Right lobe of liver (tissue), 6 donors: Measurements from ENCODE around the gene BAIAP2. TPM values are rescaled to one million over a fixed set of nuclear protein-coding genes. Genes with fewer than 3 reads are reported as not detected.

Experiments
- ATAC-seq, 4 donors: fragments of 200-7000 bp; cut with Tn5 transposase; one replicate each; pipeline ENCODE4 v1.9.1; 2020; ENCODE audit warnings: mild to moderate bottlenecking in 4 of 4, moderate library complexity in 4 of 4
- DNase-seq, 3 donors: peaks; one replicate each; pipeline ENCODE4 v3.0.0-alpha.2; 2020
- H3K27ac ChIP-seq, 3 donors: fragments of 200-600 bp; one replicate each; pipeline ENCODE4 v1.8.0; 2022
- H3K27me3 ChIP-seq, 2 donors: fragments of 200-600 bp; one replicate each; pipeline ENCODE4 v1.8.0; 2022
- H3K36me3 ChIP-seq, 4 donors: fragments of 200-600 bp; sonication (generic) in 1 of 4; one replicate each; pipeline versions ENCODE4 v1.5.1 to v1.8.0; 2017 to 2022; ENCODE audit warnings: control low read depth in 1 of 4
- H3K4me1 ChIP-seq, 4 donors: fragments of 200-600 bp; sonication (generic) in 1 of 4; one replicate each; pipeline versions ENCODE4 v1.5.1 to v1.8.0; 2017 to 2022; ENCODE audit warnings: control low read depth in 1 of 4
- H3K4me3 ChIP-seq, 3 donors: fragments of 200-600 bp; one replicate each; pipeline ENCODE4 v1.8.0; 2022
- H3K9me3 ChIP-seq, 4 donors: fragments of 200-600 bp; sonication (generic) in 1 of 4; one replicate each; pipeline versions ENCODE4 v1.5.1 to v1.8.0; 2017 to 2022; ENCODE audit warnings: control low read depth in 1 of 4
- POLR2A ChIP-seq: fragments of 450-650 bp; IDR thresholded peaks from one replicate; pipeline ENCODE4 v1.6.1; 2017; ENCODE audit warnings: antibody characterized with exemption, mild to moderate bottlenecking
- WGBS: methylation state at CpG from one replicate; pipeline ENCODE4 v1.1.6; 2018; ENCODE audit warnings: low coverage, low lambda C conversion rate; ENCODE audit not compliant: insufficient coverage; ENCODE audit errors: missing lambda C conversion rate; 5-methylcytosine and 5-hydroxymethylcytosine counted together
- intact Hi-C, 2 donors: fragments of 100-400 bp; cut with DNase I; formaldehyde crosslinking; loops; one replicate each; pipeline versions ENCODE4 v1.11.2 to v1.14.1; 2022
- total RNA-seq, 6 experiments: library from RNA; depleted of rRNA in 2 of 6; stranded (reverse); fragments of >200 nt in 2 of 6; fragmentation: NEBNext Ultra II Directional in 3 of 6; extraction: Animal tissue kit (Norgen Biotek cat#: 25700) in 3 of 6; gene quantifications; one replicate each; pipeline versions ENCODE4 v1.1.0 to v1.2.4, GENCODE V29; 2016 to 2023
- TF ChIP-seq, protein P1 (sequence below), 4 donors: fragments of 200-600 bp in 3 of 4; fragments of 450-650 bp in 1 of 4; IDR thresholded peaks; one replicate each; pipeline versions ENCODE4 v1.5.1 to v1.8.0; 2016 to 2022; ENCODE audit warnings: antibody characterized with exemption in 4 of 4, mild to moderate bottlenecking in 2 of 4
- donor health status: DM: no; HTN: yes; CAD: no.
- donor health status: DM: no; HTN: no; CAD: no.
- donor health status: DM: no; HTN: no; CAD: no.
- donor health status: DM: no; HTN: yes; CAD: no.
- donor health status: DM: no; HTN: yes; CAD: no.

Gene BAIAP2
- total RNA-seq, 6 experiments from 2014 or later, result 46.6 to 139 (median 63.3) TPM

DNA sequence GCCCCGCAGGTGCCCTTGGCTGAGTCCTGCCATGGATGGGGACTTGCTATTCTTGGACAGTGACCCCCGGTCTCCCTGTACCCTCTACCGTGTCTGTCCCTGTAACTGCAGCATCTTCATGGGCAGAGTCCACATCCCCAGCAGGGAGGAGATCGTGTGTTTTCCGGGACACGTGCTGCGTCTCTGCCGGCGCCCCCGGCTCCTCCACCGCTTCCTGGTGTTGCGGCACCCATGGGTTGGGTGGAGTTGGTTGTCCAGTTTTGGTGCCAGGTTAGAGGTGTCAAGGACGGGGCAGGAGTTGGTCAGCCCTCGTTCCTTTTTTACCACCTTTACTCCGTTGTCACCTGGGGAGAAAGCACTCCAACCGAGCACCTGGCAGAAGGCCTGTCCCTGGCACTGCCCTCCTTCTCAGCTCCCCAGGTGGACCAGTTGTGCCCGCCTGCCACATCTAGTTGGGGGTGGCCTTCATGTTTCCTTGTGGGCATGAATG lies 20.0 kb downstream of the BAIAP2 start:
- H3K4me3 ChIP-seq, result no peak overlapping the region
- H3K27ac ChIP-seq, result no peak overlapping the region
- ATAC-seq (no peak), DNase-seq (no peak)
- peaks cover 0 to 12% (median 6%) of the 10 kb centered on the region in 4 donors for H3K4me1 ChIP-seq
- peaks cover 0 to 23% (median 10%) of the 10 kb centered on the region in 4 donors for H3K36me3 ChIP-seq
- H3K27me3 ChIP-seq, result no peaks in the 10 kb centered on the region
- H3K9me3 ChIP-seq, result no peaks in the 10 kb centered on the region
- WGBS, result 33% methylated on average over 1 of the region's 17 CpGs
- no peak for TF ChIP-seq POLR2A
- TF ChIP-seq, protein P1, sequence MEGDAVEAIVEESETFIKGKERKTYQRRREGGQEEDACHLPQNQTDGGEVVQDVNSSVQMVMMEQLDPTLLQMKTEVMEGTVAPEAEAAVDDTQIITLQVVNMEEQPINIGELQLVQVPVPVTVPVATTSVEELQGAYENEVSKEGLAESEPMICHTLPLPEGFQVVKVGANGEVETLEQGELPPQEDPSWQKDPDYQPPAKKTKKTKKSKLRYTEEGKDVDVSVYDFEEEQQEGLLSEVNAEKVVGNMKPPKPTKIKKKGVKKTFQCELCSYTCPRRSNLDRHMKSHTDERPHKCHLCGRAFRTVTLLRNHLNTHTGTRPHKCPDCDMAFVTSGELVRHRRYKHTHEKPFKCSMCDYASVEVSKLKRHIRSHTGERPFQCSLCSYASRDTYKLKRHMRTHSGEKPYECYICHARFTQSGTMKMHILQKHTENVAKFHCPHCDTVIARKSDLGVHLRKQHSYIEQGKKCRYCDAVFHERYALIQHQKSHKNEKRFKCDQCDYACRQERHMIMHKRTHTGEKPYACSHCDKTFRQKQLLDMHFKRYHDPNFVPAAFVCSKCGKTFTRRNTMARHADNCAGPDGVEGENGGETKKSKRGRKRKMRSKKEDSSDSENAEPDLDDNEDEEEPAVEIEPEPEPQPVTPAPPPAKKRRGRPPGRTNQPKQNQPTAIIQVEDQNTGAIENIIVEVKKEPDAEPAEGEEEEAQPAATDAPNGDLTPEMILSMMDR (IDR thresholded peaks at IDR 0.05), result no peak
- intact Hi-C loops, result no loop called here

DNA sequence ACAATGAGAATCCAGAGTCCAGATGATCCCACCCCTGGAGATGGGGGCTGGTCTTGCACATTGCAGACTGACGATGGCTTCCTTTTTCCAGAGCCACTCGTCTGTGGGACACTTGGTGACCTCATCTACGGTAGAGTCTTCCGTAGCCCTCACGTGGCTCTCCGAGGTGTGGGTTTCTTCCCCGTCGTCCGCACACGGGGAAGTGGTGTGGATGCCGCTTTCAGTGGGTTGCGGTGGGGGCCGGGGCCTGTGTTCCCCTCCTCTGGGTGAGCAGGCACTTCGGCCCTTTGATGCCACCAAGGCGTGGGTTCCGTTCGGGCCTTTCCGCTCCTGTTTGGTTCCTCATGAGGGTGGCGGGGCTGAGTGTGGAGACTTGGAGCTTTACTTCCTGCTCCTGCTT lies 21.4 kb downstream of the BAIAP2 start:
- TF ChIP-seq POLR2A, result no peak
- TF ChIP-seq, protein P1 (IDR thresholded peaks at IDR 0.05), result no peak
- H3K27me3 ChIP-seq, result no peaks in the 10 kb centered on the region
- ATAC-seq (no peak), DNase-seq (no peak)
- no peak overlapping the region for H3K4me3 ChIP-seq
- no peaks in the 10 kb centered on the region for H3K9me3 ChIP-seq
- intact Hi-C loops, result no loop called here
- peaks cover 0 to 25% (median 11%) of the 10 kb centered on the region in 4 donors for H3K36me3 ChIP-seq
- H3K4me1 ChIP-seq, result peaks cover 0 to 8% (median 4%) of the 10 kb centered on the region in 4 donors
- H3K27ac ChIP-seq, result no peak overlapping the region
- 45% methylated on average over 2 of the region's 19 CpGs for WGBS

DNA sequence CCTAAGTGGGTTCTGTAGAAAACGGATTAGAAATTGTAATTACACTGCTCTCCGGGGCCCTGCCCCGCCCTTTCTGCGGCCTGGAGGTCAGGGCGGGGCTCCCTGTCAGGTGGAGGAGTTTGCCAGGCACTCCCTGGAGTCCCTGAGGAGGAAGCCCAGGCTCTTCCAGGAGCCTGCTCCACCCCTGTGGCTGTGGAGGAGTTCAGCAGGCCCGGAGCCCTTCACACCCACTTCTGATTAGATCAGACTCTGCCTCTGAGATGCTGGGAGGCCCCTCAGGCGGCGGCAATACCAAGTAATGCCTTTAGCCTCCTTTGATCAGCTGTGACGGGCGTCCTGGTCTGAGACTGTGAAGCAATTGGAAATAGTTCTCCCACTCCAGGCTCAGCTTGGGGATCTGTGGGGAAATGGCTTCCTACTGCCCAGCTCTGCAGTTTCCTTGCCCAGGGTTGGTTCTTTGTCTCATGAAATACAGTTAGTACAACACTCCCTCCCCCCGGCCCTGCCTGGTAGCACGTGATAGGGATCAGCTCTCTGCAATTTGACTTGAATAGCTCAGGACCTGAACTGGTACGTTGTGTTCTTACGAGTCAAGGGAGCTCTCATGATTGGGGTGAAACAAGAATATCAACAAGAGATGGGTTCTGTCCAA lies 22.3 kb downstream of the BAIAP2 start:
- WGBS, result 47% methylated on average over 9 of the region's 14 CpGs
- Histone ChIP-seq H3K4me3 (no peak overlapping the region), H3K36me3 (peaks cover 0 to 29% (median 11%) of the 10 kb centered on the region in 4 donors), H3K9me3 (no peaks in the 10 kb centered on the region), H3K4me1 (no peaks in the 10 kb centered on the region), H3K27me3 (no peaks in the 10 kb centered on the region), H3K27ac (no peak overlapping the region)
- ATAC-seq (no peak), DNase-seq (no peak)
- intact Hi-C loops, result no loop called here
- TF ChIP-seq, protein P1 (IDR thresholded peaks at IDR 0.05), result no peak
- no peak for TF ChIP-seq POLR2A

DNA sequence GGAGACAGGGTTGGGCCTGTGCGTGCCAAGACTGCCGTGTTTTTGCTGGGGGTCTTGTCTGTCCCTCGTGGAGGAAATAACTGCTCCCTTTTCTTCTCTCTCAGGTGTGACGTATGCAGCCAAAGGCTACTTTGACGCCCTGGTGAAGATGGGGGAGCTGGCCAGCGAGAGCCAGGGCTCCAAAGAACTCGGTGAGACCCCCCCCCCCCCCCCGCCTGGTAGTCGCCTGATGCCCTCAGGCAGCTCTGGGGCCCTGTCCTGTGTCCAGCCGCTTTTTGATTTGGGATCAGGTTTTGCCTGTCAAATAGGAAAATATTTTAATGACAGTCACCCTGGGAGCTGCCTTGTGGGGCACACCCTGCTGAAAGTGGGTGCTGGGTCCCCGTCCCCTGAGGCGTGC lies 22.8 kb downstream of the BAIAP2 start:
- Histone ChIP-seq H3K4me3 (no peak overlapping the region), H3K4me1 (no peaks in the 10 kb centered on the region), H3K27me3 (no peaks in the 10 kb centered on the region), H3K9me3 (no peaks in the 10 kb centered on the region), H3K27ac (no peak overlapping the region), H3K36me3 (peaks cover 0 to 29% (median 11%) of the 10 kb centered on the region in 4 donors)
- no peak for ATAC-seq
- no peak for DNase-seq
- intact Hi-C loops, result no loop called here
- no peak for TF ChIP-seq POLR2A
- TF ChIP-seq, protein P1 (IDR thresholded peaks at IDR 0.05), result no peak
- WGBS, result 100% methylated on average over 2 of the region's 12 CpGs
